HG02852 (cell line): Measurements from ENCODE around the gene ITPK1.

Experiments
- ATAC-seq: cut with Tn5 transposase; IDR thresholded peaks from one replicate; pipeline ENCODE4 v1.9.1; 2021; ENCODE audit warnings: mild to moderate bottlenecking, moderate library complexity; ENCODE audit not compliant: unreplicated experiment

The ITPK1 gene

GRCh38 chr14:93085911-93086310 lies 29.8 kb downstream of the ITPK1 start:
- ATAC-seq, result no peak

- ATAC-seq, result no peak
Measured at GRCh38 chr14:93084866-93085857, 30.6 kb downstream of the ITPK1 start.

- ATAC-seq, result no peak
Measured at GRCh38 chr14:93084402-93084801, 31.3 kb downstream of the ITPK1 start.

- ATAC-seq, result no peak
Measured at GRCh38 chr14:93083917-93084316, 31.8 kb downstream of the ITPK1 start.

- no peak for ATAC-seq
Measured at GRCh38 chr14:93082576-93083001, 33.1 kb downstream of the ITPK1 start.

GRCh38 chr14:93081876-93082570 lies 33.7 kb downstream of the ITPK1 start:
- no peak for ATAC-seq

GRCh38 chr14:93079865-93080403 lies 35.8 kb downstream of the ITPK1 start:
- no peak for ATAC-seq

- no peak for ATAC-seq
Measured at GRCh38 chr14:93079321-93079720, 36.4 kb downstream of the ITPK1 start.

- ATAC-seq, result no peak
Measured at GRCh38 chr14:93078870-93079269, 36.9 kb downstream of the ITPK1 start.

GRCh38 chr14:93076755-93077154 lies 39.0 kb downstream of the ITPK1 start:
- no peak for ATAC-seq

GRCh38 chr14:93075891-93076290 lies 39.8 kb downstream of the ITPK1 start:
- no peak for ATAC-seq

GRCh38 chr14:93073910-93074769 lies 41.6 kb downstream of the ITPK1 start:
- no peak for ATAC-seq

GRCh38 chr14:93073358-93073707 lies 42.4 kb downstream of the ITPK1 start:
- no peak for ATAC-seq

- ATAC-seq, result no peak
Measured at GRCh38 chr14:93072659-93073357, 42.9 kb downstream of the ITPK1 start.

- ATAC-seq, result no peak
Measured at GRCh38 chr14:93068711-93069110, 47.0 kb downstream of the ITPK1 start.

- ATAC-seq, result no peak
Measured at GRCh38 chr14:93067088-93067487, 48.6 kb downstream of the ITPK1 start.

- ATAC-seq, result no peak
Measured at GRCh38 chr14:93065272-93065730, 50.4 kb downstream of the ITPK1 start.

GRCh38 chr14:93064411-93065271 lies 51.1 kb downstream of the ITPK1 start:
- ATAC-seq, result no peak

- ATAC-seq, result no peak
Measured at GRCh38 chr14:93063393-93063792, 52.3 kb downstream of the ITPK1 start.
